Stimulated activated CD4-positive, alpha-beta T cell treated with anti-CD3 and anti-CD28 coated beads, Interleukin-1b, Interleukin-23, amount 100 ng/mL, for 24 hours (primary cell): Measurements from ENCODE around the gene SKP2.
"Not testable (repeated sequence)": the region's sequence is repeated elsewhere in the genome, so short reads cannot be mapped to it uniquely, and the experiment has no call there.

Source experiments
- DNase-seq, 4 experiments: peaks; one replicate each; pipeline ENCODE4 v3.0.0-alpha.2; 2020; ENCODE audit warnings: low read depth in 4 of 4, low spot score in 1 of 4

Gene SKP2

DNA sequence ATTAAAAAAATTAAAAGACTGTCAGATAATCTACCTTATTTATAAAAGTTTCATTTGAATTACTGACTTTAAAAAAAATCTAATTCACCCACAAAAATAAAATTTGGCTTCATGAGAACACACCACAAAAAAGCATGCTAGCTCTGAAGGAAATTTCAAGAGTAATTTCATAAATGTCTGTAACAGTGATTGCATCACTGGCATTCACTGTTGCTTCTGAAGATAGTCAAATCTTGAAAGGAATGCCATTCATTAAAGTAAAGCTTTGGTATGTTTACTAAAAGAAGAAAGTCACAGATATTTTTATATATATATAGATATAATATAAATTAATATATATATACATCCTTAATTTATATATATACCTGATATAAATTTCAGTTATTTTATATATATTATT lies 46.4 kb downstream of the SKP2 start:
- DNase-seq: no peak

- DNase-seq: not testable (repeated sequence)
These were observed 46.9 kb downstream of the SKP2 start for GRCh38 chr5:36198783-36199182.

- DNase-seq: no peak
These were observed 47.7 kb downstream of the SKP2 start for GRCh38 chr5:36199620-36200019.

DNA sequence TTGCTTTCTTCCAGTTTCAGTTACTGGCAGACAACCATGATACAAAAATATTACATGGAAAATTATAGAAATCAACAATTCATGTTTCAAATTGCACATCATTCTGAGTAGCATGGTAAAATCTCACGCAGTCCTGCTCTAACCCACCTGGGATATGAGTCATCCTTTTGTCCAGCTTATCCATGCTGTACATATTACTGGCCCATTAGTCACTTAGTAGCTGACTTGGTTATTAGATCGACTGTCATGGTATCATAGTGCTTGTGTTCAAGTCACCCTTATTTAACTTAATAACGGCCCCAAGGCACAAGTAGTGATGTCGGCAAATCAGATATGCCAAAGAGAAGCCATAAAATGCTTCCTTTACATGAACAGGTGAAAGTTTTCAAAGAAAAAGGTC lies 48.6 kb downstream of the SKP2 start:
- DNase-seq: no peak

DNA sequence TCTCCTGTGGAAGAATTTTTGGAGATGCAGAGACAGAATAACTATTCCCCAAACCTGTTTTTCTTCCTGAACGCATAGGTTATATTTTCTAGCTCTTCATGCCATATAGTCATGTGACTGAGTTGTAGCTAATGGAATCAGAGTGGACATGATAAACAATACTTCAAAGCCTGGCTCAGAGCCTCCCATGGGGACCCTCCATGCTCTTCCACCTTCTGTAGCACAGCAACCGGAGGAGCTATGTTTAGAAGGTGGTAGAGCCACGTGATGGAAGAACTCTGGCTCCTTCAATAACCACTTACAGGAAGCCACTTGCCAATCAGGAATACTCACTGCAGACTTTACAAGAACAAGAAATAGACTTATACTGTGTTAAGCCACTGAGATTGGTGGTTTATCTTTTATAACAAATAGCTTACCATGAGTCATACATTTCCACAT lies 50.6 kb downstream of the SKP2 start:
- no peak for DNase-seq

DNA sequence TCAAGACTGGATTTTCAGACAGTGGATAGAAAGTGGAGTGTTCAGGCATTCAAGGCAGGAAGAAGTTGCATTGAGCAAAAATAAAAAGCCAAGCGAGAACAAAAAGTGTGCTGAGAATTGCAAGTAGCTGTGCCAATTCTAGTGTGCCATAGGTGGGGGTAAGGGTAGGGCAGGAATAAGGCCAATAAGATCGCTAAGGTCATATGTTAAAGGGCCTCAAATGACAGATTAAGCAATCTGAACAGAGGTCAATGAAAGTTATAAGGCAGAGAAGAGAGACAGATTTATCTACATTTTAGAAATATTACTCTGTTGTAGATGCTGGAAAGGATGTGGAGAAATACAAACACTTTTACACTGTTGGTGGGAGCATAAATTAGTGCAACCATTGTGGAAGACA lies 53.4 kb downstream of the SKP2 start:
- no peak for DNase-seq

DNA sequence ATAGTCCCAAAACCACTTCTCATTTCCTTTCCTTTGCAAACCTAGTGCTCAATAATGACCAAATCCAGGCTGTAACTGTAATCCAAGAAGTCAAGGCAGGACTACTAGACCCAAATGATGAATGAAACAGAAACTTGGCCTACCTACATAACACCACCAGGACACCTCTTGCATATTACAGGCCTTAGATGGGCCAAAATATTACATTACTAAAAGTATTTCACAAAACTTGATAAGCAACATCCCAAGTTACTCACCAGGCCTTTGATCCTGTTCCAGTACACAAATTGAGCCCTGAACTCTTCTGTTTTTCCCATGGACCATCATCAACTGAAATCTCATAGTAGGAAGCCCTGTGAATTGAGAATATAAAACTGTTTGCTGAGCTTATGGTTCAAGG lies 55.0 kb downstream of the SKP2 start:
- no peak for DNase-seq

DNA sequence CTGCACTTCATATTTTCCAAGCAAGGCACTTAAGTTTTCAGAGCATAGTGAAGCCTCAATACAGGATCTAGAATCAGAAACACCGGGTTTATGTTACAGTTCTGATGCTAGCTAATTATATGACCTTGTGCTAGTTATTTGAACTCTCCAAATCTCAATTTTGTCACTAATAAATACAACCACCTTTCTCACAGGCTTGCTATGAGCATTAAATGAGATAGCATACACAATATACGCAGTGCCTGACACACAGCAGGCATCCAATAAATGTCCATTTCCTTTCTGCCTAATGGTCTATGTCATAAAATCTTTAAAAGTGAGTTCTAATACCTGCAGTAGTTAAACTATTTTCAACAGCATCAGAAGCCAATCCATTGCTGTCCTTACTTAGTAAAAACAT lies 56.9 kb downstream of the SKP2 start:
- no peak for DNase-seq

- DNase-seq: no peak
These were observed 57.8 kb downstream of the SKP2 start for GRCh38 chr5:36209664-36210063.

DNA sequence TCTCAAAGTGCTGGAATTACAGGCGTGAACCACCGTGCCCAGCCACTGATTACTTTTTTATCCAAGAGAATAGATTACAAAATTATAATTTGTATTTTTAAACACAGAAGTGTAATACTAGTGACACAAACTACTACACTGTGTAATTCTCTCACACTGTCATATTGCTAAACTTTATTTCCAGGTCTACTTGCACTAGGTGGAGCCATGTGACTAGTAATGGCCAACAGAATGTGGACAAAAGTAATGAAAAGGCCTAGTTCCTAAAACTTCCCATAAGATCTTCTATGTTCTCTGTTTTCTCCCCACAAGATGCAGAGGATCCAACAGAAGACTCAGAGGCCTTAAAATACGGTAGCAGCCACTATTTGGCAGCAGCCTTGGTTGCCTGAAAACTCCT lies 62.5 kb downstream of the SKP2 start:
- DNase-seq: no peak

- no peak for DNase-seq
These were observed 64.0 kb downstream of the SKP2 start for GRCh38 chr5:36215910-36216309.

DNA sequence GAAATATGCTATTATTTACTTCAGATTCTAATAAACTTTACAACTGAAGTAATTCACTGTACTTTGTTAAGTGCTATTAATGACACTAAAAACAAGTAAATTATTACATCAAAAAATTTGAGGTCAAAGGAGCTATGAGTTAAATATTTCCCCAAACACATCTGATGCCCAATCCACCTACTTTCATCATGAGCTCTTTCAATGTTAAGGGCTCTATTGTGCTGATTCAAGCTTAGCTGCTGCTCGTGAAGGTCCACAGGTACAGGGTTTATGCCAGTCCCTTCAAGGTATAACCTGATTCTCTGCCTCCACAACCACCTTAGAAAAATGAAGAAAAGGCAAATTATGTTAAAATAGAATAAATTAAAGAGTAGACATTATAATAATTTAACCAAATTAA lies 65.7 kb downstream of the SKP2 start:
- no peak for DNase-seq

DNA sequence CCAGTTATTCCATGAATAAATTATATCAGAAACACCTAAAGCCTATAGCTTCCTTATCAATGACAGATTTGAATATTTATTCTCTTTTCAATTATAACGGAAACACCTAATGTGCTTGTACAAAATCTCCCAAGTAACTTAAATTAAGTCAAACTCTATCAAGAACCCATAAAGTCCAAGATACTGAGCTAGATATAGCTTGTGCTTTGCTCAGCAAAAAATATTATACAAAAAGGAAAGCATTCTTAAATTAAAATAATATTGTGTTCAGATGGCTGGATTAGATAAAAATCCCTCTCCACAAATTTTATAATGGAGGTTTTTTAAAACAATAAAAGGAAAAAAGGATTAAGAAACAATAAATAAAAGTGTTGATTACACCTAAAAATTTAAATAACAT lies 66.1 kb downstream of the SKP2 start:
- DNase-seq: no peak

- DNase-seq: no peak
These were observed 70.7 kb downstream of the SKP2 start for GRCh38 chr5:36222620-36223019.

DNA sequence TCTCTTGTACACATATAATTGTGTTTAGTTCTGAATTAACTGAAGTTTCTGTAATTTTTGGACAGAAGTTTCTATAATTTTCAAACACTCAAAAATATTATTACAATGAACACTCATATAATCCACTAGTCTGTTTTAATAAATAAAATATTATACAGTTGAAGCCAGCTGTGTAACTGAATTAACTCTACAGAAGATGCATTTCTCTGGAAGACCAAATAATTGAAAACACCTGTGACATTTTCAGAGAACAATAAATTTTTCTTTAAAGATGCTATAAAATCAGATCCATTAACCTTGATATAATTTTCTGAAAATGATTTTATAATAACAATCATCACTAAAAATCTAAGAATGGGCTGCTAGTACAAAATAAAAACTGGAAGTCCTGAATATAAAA lies 75.1 kb downstream of the SKP2 start:
- DNase-seq: no peak

DNA sequence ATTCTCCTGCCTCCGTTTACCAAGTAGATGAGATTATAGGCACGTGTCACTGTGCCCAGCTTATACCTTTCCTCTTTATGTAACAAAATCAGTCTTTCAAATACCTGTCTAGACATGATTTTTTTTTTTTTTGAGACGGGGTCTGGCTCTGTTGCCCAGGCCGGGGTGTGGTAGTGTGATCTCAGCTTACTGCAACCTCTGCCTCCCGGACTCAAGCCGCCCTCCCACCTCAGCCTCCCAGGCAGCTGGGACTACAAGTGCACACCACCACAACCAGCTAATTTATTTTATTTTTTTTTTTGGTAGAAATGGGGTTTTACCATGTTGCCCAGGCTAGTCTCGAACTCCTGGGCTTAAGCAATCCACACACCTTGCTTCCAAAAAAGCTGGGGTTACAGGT lies 76.6 kb downstream of the SKP2 start:
- DNase-seq: no peak

- no peak for DNase-seq
These were observed 78.4 kb downstream of the SKP2 start for GRCh38 chr5:36230151-36230790.

- DNase-seq: no peak
These were observed 80.6 kb downstream of the SKP2 start for GRCh38 chr5:36232533-36232932.
